HEK293T (cell line): ENCODE measurements around the gene IL18R1.

Experiments
- ELF4 ChIP-seq: fragments of 450-650 bp; IDR thresholded peaks from 2 replicates; pipeline ENCODE4 v1.6.1; 2017; ENCODE audit warnings: antibody characterized with exemption
- FOXK2 ChIP-seq: fragments of 450-650 bp; IDR thresholded peaks from 2 replicates; pipeline ENCODE4 v1.6.1; 2016; ENCODE audit warnings: mild to moderate bottlenecking
- FOXM1 ChIP-seq: fragments of 450-650 bp; IDR thresholded peaks from 2 replicates; pipeline ENCODE4 v1.6.1; 2017; ENCODE audit warnings: mild to moderate bottlenecking, borderline replicate concordance
- SP1 ChIP-seq: fragments of 450-650 bp; IDR thresholded peaks from 2 replicates; pipeline ENCODE4 v1.6.1; 2017
- SUZ12 ChIP-seq: fragments of 450-650 bp; IDR thresholded peaks from 2 replicates; pipeline ENCODE4 v1.6.1; 2016; ENCODE audit warnings: mild to moderate bottlenecking
- TARDBP ChIP-seq: fragments of 450-650 bp; IDR thresholded peaks from 2 replicates; pipeline ENCODE4 v1.6.1; 2016

DNA sequence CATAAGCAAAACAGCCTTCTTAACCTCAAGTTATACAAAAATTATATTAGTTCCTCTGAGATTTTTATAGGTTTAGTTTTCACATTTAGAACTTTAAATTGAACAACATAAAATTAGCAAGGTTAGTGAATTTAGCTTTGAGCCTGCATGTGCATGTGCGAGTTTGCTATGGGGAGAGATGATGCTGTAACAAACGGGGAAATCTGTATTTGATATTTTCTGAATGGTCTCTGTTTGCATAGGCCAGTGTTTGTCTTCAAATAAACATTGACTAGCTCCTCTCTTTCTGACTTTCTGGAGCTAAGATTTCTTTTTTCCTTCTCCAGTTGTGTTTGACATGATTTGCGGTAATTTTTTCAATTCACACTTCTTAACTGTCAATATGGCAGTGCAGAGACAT lies 36.5 kb downstream of the IL18R1 start:
- TF ChIP-seq ELF4 (no peak), FOXM1 (no peak), FOXK2 (no peak), SP1 (no peak), SUZ12 (no peak), TARDBP (no peak)
